ENCODE data around the gene PDGFRB. TPM values are rescaled to one million over a fixed set of nuclear protein-coding genes. Genes with fewer than 3 reads are reported as not detected.
A peak's percentile ranks its signal among the peaks of the same experiment; 100 is the strongest.

The PDGFRB gene
- total and polyA plus RNA-seq, 2 of the 8 experiments (the other 6 are each of a cell fraction or from before 2014, with no cell fraction given): 4.2 to 13.7 TPM

- CTCF ChIA-PET (ENCODE audit: partially characterized antibody): interaction anchor here (0.8 to 13.1 kb wide), 11 partner anchors 9 to 81 kb away, joined by 3 to 188 read pairs (median 6); partner anchors contain the start of gene PDGFRB
- H3K4me2 ChIP-seq (ENCODE audit: insufficient read depth in 1 of 2, low read depth in 2 of 2, low read length in 2 of 2): peak overlapping the region; percentile 14 to 28; a peak in 1 of 4 replicates
- H3K79me2 ChIP-seq (ENCODE audit: control insufficient read depth in 1 of 2, insufficient read depth in 2 of 2, low read length in 2 of 2): no peaks in the 10 kb centered on the region
These were observed 17.6 kb downstream of the PDGFRB start for GRCh38 chr5:150137997-150138396.

More at GRCh38 chr5:150137997-150138396, 17.6 kb downstream of the PDGFRB start:
- H2BK15ac ChIP-seq (ENCODE audit: low read length): no peak overlapping the region
- no peaks in the 10 kb centered on the region; a peak in 3 of 7 replicates for H3K27me3 ChIP-seq (replicated peaks in 1 of 4; ENCODE audit: control insufficient read depth in 3 of 4, extremely low read depth in 1 of 4, insufficient read depth in 3 of 4, low read length in 3 of 4)
- H3K9ac ChIP-seq (replicated peaks in 1 of 4; ENCODE audit: extremely low read depth in 1 of 4, low read depth in 3 of 4, low read length in 3 of 4): no peak overlapping the region
- H4K8ac ChIP-seq (ENCODE audit: extremely low read depth, insufficient read depth, low read length): 0 out of 2 replicates have a peak overlapping the region, but pooled peaks have one; percentile 45
- 84% methylated on average over 5 of the region's 5 CpGs; no CpG with 5 or more reads in 1 of the 2 experiments for WGBS, 2 experiments (ENCODE audit: extremely low coverage in 1 of 2, insufficient coverage in 1 of 2, insufficient read length in 1 of 2, insufficient replicate concordance in 2 of 2, low coverage in 1 of 2, low lambda C conversion rate in 2 of 2, missing lambda C conversion rate in 1 of 2)
- H3K56ac ChIP-seq (replicated peaks; ENCODE audit: insufficient read length, low read depth, low read length): no peak overlapping the region
- H3K79me1 ChIP-seq (ENCODE audit: low read depth, low read length): no peaks in the 10 kb centered on the region
- TF ChIP-seq KDM4A (IDR thresholded peaks at IDR 0.05; ENCODE audit: low read depth, low read length, severe bottlenecking): no peak
- TF ChIP-seq SIX5 (IDR thresholded peaks at IDR 0.05; ENCODE audit: low read depth, low read length): no peak
- TF ChIP-seq JUND (IDR thresholded peaks at IDR 0.05; ENCODE audit: low read length): no peak
- TF ChIP-seq NANOG (IDR thresholded peaks at IDR 0.05; ENCODE audit: insufficient read depth, low read depth, low read length, poor library complexity, severe bottlenecking): no peak
- TF ChIP-seq TAF7 (optimal IDR thresholded peaks at IDR 0.05; ENCODE audit: borderline replicate concordance, low read depth, low read length): no peak
- TF ChIP-seq FOSL1 (IDR thresholded peaks at IDR 0.05; ENCODE audit: insufficient read depth, low read depth, low read length): no peak
- no peak for TF ChIP-seq EGR1 (IDR thresholded peaks at IDR 0.05; ENCODE audit: borderline replicate concordance, low read depth, low read length)
- TF ChIP-seq PHF8 (conservative IDR thresholded peaks at IDR 0.05; ENCODE audit: low read depth, low read length): no peak
- no peak for TF ChIP-seq SP4 (IDR thresholded peaks at IDR 0.05; ENCODE audit: low read length)
- TF ChIP-seq CHD2 (IDR thresholded peaks at IDR 0.05; ENCODE audit: low read length): no peak
- no peak for TF ChIP-seq HDAC6 (IDR thresholded peaks at IDR 0.05; ENCODE audit: low read depth, low read length)
- no peak for TF ChIP-seq BACH1 (IDR thresholded peaks at IDR 0.05; ENCODE audit: low read length)
- TF ChIP-seq BCL11A (IDR thresholded peaks at IDR 0.05; ENCODE audit: low read depth in 2 of 2, low read length in 2 of 2): no peak
- no peak for DNase-seq (ENCODE audit: low read depth in 1 of 2, low spot score in 2 of 2)
- H4K5ac ChIP-seq (ENCODE audit: insufficient read length, low read depth, low read length): no peak overlapping the region
- FAIRE-seq: no peak
- H4K20me1 ChIP-seq (replicated peaks in 1 of 2; ENCODE audit: control insufficient read depth in 1 of 2, insufficient read depth in 2 of 2, low read length in 2 of 2): no peaks in the 10 kb centered on the region
- H3K14ac ChIP-seq (ENCODE audit: insufficient read length): no peak overlapping the region
- POLR2A ChIA-PET (ENCODE audit: partially characterized antibody): interaction anchor here (1.2 to 2.2 kb wide), 5 partner anchors 11 to 264 kb away, joined by 4 to 14 read pairs (median 5); partner anchors contain the start of gene PDGFRB
- H3K18ac ChIP-seq (ENCODE audit: extremely low read depth, low read length): peak overlapping the region; percentile 84; the same call in 1 of the 2 replicates
- peak overlapping the region; percentile 73; the same call in 1 of the 2 replicates for H2BK5ac ChIP-seq (ENCODE audit: low read depth, low read length)
- no peaks in the 10 kb centered on the region for H3K23me2 ChIP-seq (ENCODE audit: low read depth, low read length)
- H3K4me1 ChIP-seq (replicated peaks in 1 of 4; ENCODE audit: control insufficient read depth in 3 of 4, insufficient read depth in 4 of 4, low read length in 3 of 4): peaks cover 4 to 32% (median 26%) of the 10 kb centered on the region in 4 experiments
- 0 out of 2 replicates have a peak overlapping the region, but pooled peaks have one; percentile 31 for H3K27ac ChIP-seq (ENCODE audit: low read depth, low read length)
- H3K36me3 ChIP-seq (ENCODE audit: control insufficient read depth in 2 of 4, insufficient read depth in 4 of 4, low read length in 3 of 4): no peaks in the 10 kb centered on the region
- no peaks in the 10 kb centered on the region for H3K9me3 ChIP-seq (ENCODE audit: insufficient read depth in 2 of 2, low read depth in 1 of 2, low read length in 1 of 2)
- H3K4ac ChIP-seq (replicated peaks; ENCODE audit: insufficient read length, low read depth, low read length): peak overlapping the region; percentile 58
- H2AFZ ChIP-seq (ENCODE audit: low read length): no peak overlapping the region
- H2BK120ac ChIP-seq (replicated peaks; ENCODE audit: low read depth, low read length): peak overlapping the region; percentile 66
- peak overlapping the region; percentile 99; the same call in 1 of the 2 replicates for H2BK12ac ChIP-seq (ENCODE audit: low read depth, low read length)
- H4K91ac ChIP-seq (replicated peaks; ENCODE audit: insufficient read length, low read length): peak overlapping the region; percentile 22
- no peak overlapping the region for H3K23ac ChIP-seq (ENCODE audit: insufficient read length)
- peak overlapping the region; percentile 96 for H2AK5ac ChIP-seq (ENCODE audit: low read depth, low read length)
- H3K4me3 ChIP-seq (ENCODE audit: extremely low read depth in 1 of 4, insufficient read depth in 2 of 4, low read depth in 3 of 4, low read length in 4 of 4): no peak overlapping the region
- H2BK20ac ChIP-seq (ENCODE audit: low read length): peak overlapping the region; percentile 43; the same call in 1 of the 2 replicates

Measured in H1 (cell line).